ENCODE results near the gene KCNS3. TPM values are rescaled to one million over a fixed set of nuclear protein-coding genes. Genes with fewer than 3 reads are reported as not detected.

KCNS3 gene
- total RNA-seq, 2 experiments from 2014 or later = not detected

DNA sequence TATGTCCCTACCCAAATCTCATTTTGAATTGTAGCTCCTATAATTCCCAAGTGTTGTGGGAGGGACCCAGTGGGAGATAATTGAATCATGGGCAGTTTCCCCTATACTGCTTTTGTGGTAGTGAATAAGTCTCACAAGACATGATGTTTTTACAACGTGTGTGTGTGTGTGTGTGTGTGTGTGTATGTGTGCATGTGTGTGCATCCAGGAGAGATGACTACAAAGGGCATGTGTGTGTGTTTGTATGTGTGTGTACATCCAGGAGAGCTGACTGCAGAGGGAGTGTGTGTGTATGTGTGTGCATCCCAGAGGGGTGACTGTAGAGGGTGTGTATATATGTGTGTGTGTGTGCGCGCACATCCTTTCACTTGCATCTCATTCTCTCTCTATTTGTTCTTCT lies 86.7 kb downstream of the KCNS3 start:
- no peaks in the 10 kb centered on the region for H4K20me1 ChIP-seq (ENCODE audit: insufficient read depth, low read length)
- H2AFZ ChIP-seq (ENCODE audit: low read length) = no peak overlapping the region
- no peak for DNase-seq (ENCODE audit: low spot score)
- peaks cover 19% of the 10 kb centered on the region for H3K4me1 ChIP-seq (ENCODE audit: insufficient read depth, low read length, poor library complexity, severe bottlenecking)
- BruUV-seq (replicated peaks) = no TSS peak
- no peak overlapping the region for H3K4me2 ChIP-seq (ENCODE audit: low read length)
- no peak overlapping the region for H3K27ac ChIP-seq (ENCODE audit: low read depth, low read length, poor library complexity, severe bottlenecking)
- H3K9me2 ChIP-seq (ENCODE audit: insufficient read depth, low read length) = no peaks in the 10 kb centered on the region
- intact Hi-C loops (cut with micrococcal nuclease; ENCODE audit: unreplicated experiment) = no loop called here
- H3K9me3 ChIP-seq (ENCODE audit: low read length) = no peaks in the 10 kb centered on the region
- no peaks in the 10 kb centered on the region for H3K79me2 ChIP-seq (ENCODE audit: insufficient read depth, low read depth, low read length)
- POLR2A ChIA-PET = no interaction called here
- no peaks in the 10 kb centered on the region for H3K36me3 ChIP-seq (ENCODE audit: insufficient read depth, low read length)
- H3K4me3 ChIP-seq (ENCODE audit: low read depth, low read length, poor library complexity, severe bottlenecking) = no peak overlapping the region
- TF ChIP-seq EZH2phosphoT487 (IDR thresholded peaks at IDR 0.05; ENCODE audit: borderline replicate concordance, low read depth, low read length) = no peak
- TF ChIP-seq, protein P1, sequence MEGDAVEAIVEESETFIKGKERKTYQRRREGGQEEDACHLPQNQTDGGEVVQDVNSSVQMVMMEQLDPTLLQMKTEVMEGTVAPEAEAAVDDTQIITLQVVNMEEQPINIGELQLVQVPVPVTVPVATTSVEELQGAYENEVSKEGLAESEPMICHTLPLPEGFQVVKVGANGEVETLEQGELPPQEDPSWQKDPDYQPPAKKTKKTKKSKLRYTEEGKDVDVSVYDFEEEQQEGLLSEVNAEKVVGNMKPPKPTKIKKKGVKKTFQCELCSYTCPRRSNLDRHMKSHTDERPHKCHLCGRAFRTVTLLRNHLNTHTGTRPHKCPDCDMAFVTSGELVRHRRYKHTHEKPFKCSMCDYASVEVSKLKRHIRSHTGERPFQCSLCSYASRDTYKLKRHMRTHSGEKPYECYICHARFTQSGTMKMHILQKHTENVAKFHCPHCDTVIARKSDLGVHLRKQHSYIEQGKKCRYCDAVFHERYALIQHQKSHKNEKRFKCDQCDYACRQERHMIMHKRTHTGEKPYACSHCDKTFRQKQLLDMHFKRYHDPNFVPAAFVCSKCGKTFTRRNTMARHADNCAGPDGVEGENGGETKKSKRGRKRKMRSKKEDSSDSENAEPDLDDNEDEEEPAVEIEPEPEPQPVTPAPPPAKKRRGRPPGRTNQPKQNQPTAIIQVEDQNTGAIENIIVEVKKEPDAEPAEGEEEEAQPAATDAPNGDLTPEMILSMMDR (conservative IDR thresholded peaks at IDR 0.05; ENCODE audit: low read length) = no peak
- CTCF ChIA-PET (ENCODE audit: unreplicated experiment) = no interaction called here

DNA sequence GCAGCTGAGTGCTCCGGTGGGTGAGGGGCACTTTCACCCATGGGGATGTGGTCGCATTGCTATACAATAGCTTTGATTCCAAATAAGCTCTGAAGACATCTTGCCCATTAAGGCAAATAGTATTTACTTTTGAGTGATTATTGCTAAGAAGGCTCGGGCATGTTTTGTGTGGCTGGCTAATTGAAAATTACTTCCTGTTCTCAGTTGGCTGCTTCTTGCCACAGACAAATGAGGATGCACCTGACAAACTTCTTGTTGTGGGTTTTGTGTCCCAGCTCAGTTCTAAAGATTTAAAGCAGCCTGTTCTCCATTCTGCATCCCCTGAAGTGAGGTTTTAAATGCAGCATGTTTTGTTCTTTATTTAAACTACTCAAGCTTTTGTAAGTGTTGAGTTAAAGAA lies 88.3 kb downstream of the KCNS3 start:
- TF ChIP-seq, protein P1 (conservative IDR thresholded peaks at IDR 0.05; ENCODE audit: low read length) = no peak
- TF ChIP-seq EZH2phosphoT487 (IDR thresholded peaks at IDR 0.05; ENCODE audit: borderline replicate concordance, low read depth, low read length) = no peak
- Histone ChIP-seq H3K4me3 (ENCODE audit: low read depth, low read length, poor library complexity, severe bottlenecking) (no peak overlapping the region), H3K79me2 (ENCODE audit: insufficient read depth, low read depth, low read length) (no peaks in the 10 kb centered on the region), H3K4me1 (ENCODE audit: insufficient read depth, low read length, poor library complexity, severe bottlenecking) (peaks cover 19% of the 10 kb centered on the region), H2AFZ (ENCODE audit: low read length) (peak overlapping the region; percentile 68), H3K4me2 (ENCODE audit: low read length) (peak overlapping the region; percentile 53), H4K20me1 (ENCODE audit: insufficient read depth, low read length) (no peaks in the 10 kb centered on the region), H3K27ac (ENCODE audit: low read depth, low read length, poor library complexity, severe bottlenecking) (peak overlapping the region; percentile 22), H3K9me3 (ENCODE audit: low read length) (no peaks in the 10 kb centered on the region), H3K9me2 (ENCODE audit: insufficient read depth, low read length) (no peaks in the 10 kb centered on the region), H3K36me3 (ENCODE audit: insufficient read depth, low read length) (no peaks in the 10 kb centered on the region)
- BruUV-seq (replicated peaks) = no TSS peak
- DNase-seq (ENCODE audit: low spot score) = peak; percentile 74
- ChIA-PET CTCF (ENCODE audit: unreplicated experiment) (no interaction called here), POLR2A (interaction anchor here (0.7 to 1.4 kb wide), 3 partner anchors 11 to 1025 kb away, joined by 3 to 7 read pairs (median 4); no protein-coding TSS in a partner anchor)
- intact Hi-C loops (cut with micrococcal nuclease; ENCODE audit: unreplicated experiment) = no loop called here

DNA sequence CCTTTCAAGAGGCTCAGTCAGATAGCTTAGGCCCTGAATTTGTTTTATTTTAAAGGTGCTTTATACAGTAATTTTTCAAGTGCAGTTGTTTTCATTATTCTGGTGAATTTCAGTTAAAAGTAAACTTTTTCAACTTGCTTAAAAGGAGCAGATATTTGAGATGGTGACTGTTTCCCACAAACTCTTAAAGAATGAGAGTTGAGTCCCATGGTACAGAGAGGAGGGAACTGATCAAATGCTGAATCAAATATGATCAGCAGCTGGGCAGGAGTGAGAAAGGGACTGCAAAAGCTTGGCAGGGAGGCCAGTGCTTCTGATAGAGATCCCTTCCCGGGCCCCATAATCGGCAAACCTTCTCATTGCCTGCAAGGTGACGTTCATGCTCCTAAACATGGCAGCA lies 91.2 kb downstream of the KCNS3 start:
- Histone ChIP-seq H2AFZ (ENCODE audit: low read length) (no peak overlapping the region), H3K4me3 (ENCODE audit: low read depth, low read length, poor library complexity, severe bottlenecking) (no peak overlapping the region), H3K27ac (ENCODE audit: low read depth, low read length, poor library complexity, severe bottlenecking) (no peak overlapping the region), H3K4me1 (ENCODE audit: insufficient read depth, low read length, poor library complexity, severe bottlenecking) (peaks cover 19% of the 10 kb centered on the region), H3K9me2 (ENCODE audit: insufficient read depth, low read length) (no peaks in the 10 kb centered on the region), H3K36me3 (ENCODE audit: insufficient read depth, low read length) (no peaks in the 10 kb centered on the region), H3K9me3 (ENCODE audit: low read length) (no peaks in the 10 kb centered on the region), H4K20me1 (ENCODE audit: insufficient read depth, low read length) (no peaks in the 10 kb centered on the region), H3K79me2 (ENCODE audit: insufficient read depth, low read depth, low read length) (no peaks in the 10 kb centered on the region), H3K4me2 (ENCODE audit: low read length) (no peak overlapping the region)
- intact Hi-C loops (cut with micrococcal nuclease; ENCODE audit: unreplicated experiment) = no loop called here
- no TSS peak for BruUV-seq (replicated peaks)
- POLR2A ChIA-PET = no interaction called here
- CTCF ChIA-PET (ENCODE audit: unreplicated experiment) = no interaction called here
- no peak for DNase-seq (ENCODE audit: low spot score)
- TF ChIP-seq EZH2phosphoT487 (IDR thresholded peaks at IDR 0.05; ENCODE audit: borderline replicate concordance, low read depth, low read length) = no peak
- TF ChIP-seq, protein P1 (conservative IDR thresholded peaks at IDR 0.05; ENCODE audit: low read length) = no peak
